Neural cell (in vitro differentiated cells): ENCODE results near the gene COL25A1. TPM values are rescaled to one million over a fixed set of nuclear protein-coding genes. Genes with fewer than 3 reads are reported as not detected.

Experiments used
- H2AFZ ChIP-seq: fragments of 200-600, 300-800 bp; sonication (generic), shearing (Covaris generic); 2 replicates; pipeline ENCODE4 v1.6.0; 2014; ENCODE audit warnings: low read depth, mild to moderate bottlenecking, antibody characterized with exemption, low read length, moderate library complexity
- H3F3A ChIP-seq: fragments of 200-600 bp; shearing (Covaris generic); 2 replicates; pipeline ENCODE4 v1.6.1; 2016; ENCODE audit warnings: mild to moderate bottlenecking, moderate library complexity, mixed read lengths, antibody characterized with exemption, low read length; ENCODE audit not compliant: insufficient read depth, poor library complexity, severe bottlenecking
- H3K27ac ChIP-seq: fragments of 200-600, 300-800 bp; sonication (generic), shearing (Covaris generic); 2 replicates; pipeline ENCODE4 v1.5.1; 2014; ENCODE audit warnings: mild to moderate bottlenecking, low read length, moderate library complexity
- H3K27me3 ChIP-seq: fragments of 300-800, 200-600 bp; sonication (generic), shearing (Covaris generic); 2 replicates; pipeline ENCODE4 v1.6.0; 2014; ENCODE audit warnings: mild to moderate bottlenecking, low read depth, low read length, moderate library complexity; ENCODE audit not compliant: insufficient read depth
- H3K36me3 ChIP-seq: fragments of 300-800, 200-600 bp; sonication (generic), shearing (Covaris generic); 2 replicates; pipeline ENCODE4 v1.5.1; 2014; ENCODE audit warnings: mild to moderate bottlenecking, antibody characterized with exemption, low read length, moderate library complexity; ENCODE audit not compliant: insufficient read depth
- H3K4me2 ChIP-seq: fragments of 300-800, 200-600 bp; sonication (generic), shearing (Covaris generic); 2 replicates; pipeline ENCODE4 v1.6.0; 2014; ENCODE audit warnings: mild to moderate bottlenecking, low read length
- H3K4me3 ChIP-seq: fragments of 300-800, 200-600 bp; sonication (generic), shearing (Covaris generic); 2 replicates; pipeline ENCODE4 v1.5.1; 2014; ENCODE audit warnings: mild to moderate bottlenecking, low read length, moderate library complexity
- H3K79me2 ChIP-seq: fragments of 200-600 bp; shearing (Covaris generic); replicated peaks from 2 replicates; pipeline ENCODE4 v1.6.0; 2014; ENCODE audit warnings: mild to moderate bottlenecking, low read length, moderate library complexity; ENCODE audit not compliant: insufficient read depth
- H3K9ac ChIP-seq: fragments of 300-800, 200-600 bp; sonication (generic), shearing (Covaris generic); 2 replicates; pipeline ENCODE4 v1.6.1; 2016; ENCODE audit warnings: mild to moderate bottlenecking, low read length, mixed read lengths
- H3K9me2 ChIP-seq: fragments of 200-600 bp; shearing (Covaris generic); 2 replicates; pipeline ENCODE4 v1.6.1; 2016; ENCODE audit warnings: mild to moderate bottlenecking, low read length, mixed read lengths; ENCODE audit not compliant: insufficient read depth
- H3K9me3 ChIP-seq: fragments of 200-600, 300-800 bp; sonication (generic), shearing (Covaris generic); 2 replicates; pipeline ENCODE4 v1.6.1; 2016; ENCODE audit warnings: mild to moderate bottlenecking, mixed run types, low read length, moderate library complexity, mixed read lengths
- H4K20me1 ChIP-seq: fragments of 200-600 bp; shearing (Covaris generic); 2 replicates; pipeline ENCODE4 v1.6.1; 2016; ENCODE audit warnings: mild to moderate bottlenecking, mixed run types; ENCODE audit not compliant: insufficient read depth
- CTCF ChIP-seq: fragments of 450-650 bp; IDR thresholded peaks from 2 replicates; pipeline ENCODE4 v1.5.1; 2014; ENCODE audit warnings: antibody characterized with exemption, mild to moderate bottlenecking, moderate library complexity; ENCODE audit not compliant: poor library complexity, severe bottlenecking
- EP300 ChIP-seq: fragments of 450-650 bp; conservative IDR thresholded peaks from 2 replicates; pipeline ENCODE4 v1.6.1; 2014; ENCODE audit warnings: antibody characterized with exemption, mild to moderate bottlenecking, moderate library complexity; ENCODE audit not compliant: poor library complexity, severe bottlenecking
- EZH2 ChIP-seq: fragments of 200-600, 300-800 bp; shearing (Covaris generic), sonication (generic); IDR thresholded peaks from 2 replicates; pipeline ENCODE4 v1.6.1; 2014; ENCODE audit warnings: antibody characterized with exemption, low read length, borderline replicate concordance, mild to moderate bottlenecking; ENCODE audit not compliant: insufficient read depth, poor library complexity, severe bottlenecking
- MXI1 ChIP-seq: fragments of 450-650 bp; conservative IDR thresholded peaks from 2 replicates; pipeline ENCODE4 v1.6.1; 2014; ENCODE audit warnings: antibody characterized with exemption, mild to moderate bottlenecking; ENCODE audit not compliant: poor library complexity, severe bottlenecking
- POLR2AphosphoS5 ChIP-seq: IDR thresholded peaks from 2 replicates; pipeline ENCODE4 v1.6.1; 2012
- RAD21 ChIP-seq: fragments of 450-650 bp; conservative IDR thresholded peaks from 2 replicates; pipeline ENCODE4 v1.6.1; 2014; ENCODE audit warnings: antibody characterized with exemption, mild to moderate bottlenecking, moderate library complexity
- SMC3 ChIP-seq: fragments of 450-650 bp; conservative IDR thresholded peaks from 2 replicates; pipeline ENCODE4 v1.6.1; 2014; ENCODE audit warnings: antibody characterized with exemption, mild to moderate bottlenecking, moderate library complexity; ENCODE audit not compliant: poor library complexity
- TAF1 ChIP-seq: IDR thresholded peaks from 2 replicates; pipeline ENCODE4 v1.6.1; 2012; ENCODE audit warnings: low read depth
- polyA plus RNA-seq: library from polyadenylated mRNA; depleted of rRNA; stranded (reverse); fragments of >200 nt; gene quantifications from 2 replicates; pipeline ENCODE4 v1.2.3, GENCODE V29; 2014
- TF ChIP-seq, protein P1 (sequence below): IDR thresholded peaks from 2 replicates; pipeline ENCODE4 v1.6.1; 2012; ENCODE audit warnings: borderline replicate concordance

Gene COL25A1
- polyA plus RNA-seq, 1 donor from 2014 or later, result 32.3 TPM

- Histone ChIP-seq H3K9ac (no peak overlapping the region), H3K36me3 (no peaks in the 10 kb centered on the region), H3K27ac (no peak overlapping the region), H4K20me1 (no peaks in the 10 kb centered on the region), H2AFZ (no peak overlapping the region), H3K27me3 (no peaks in the 10 kb centered on the region), H3K9me3 (no peaks in the 10 kb centered on the region), H3F3A (no peaks in the 10 kb centered on the region), H3K4me3 (no peak overlapping the region), H3K4me2 (no peak overlapping the region), H3K9me2 (no peaks in the 10 kb centered on the region), H3K79me2 (no peaks in the 10 kb centered on the region)
- TF ChIP-seq MXI1 (no peak), RAD21 (no peak), EZH2 (no peak), POLR2AphosphoS5 (no peak), SMC3 (no peak), TAF1 (no peak), CTCF (no peak), EP300 (no peak)
- TF ChIP-seq, protein P1, sequence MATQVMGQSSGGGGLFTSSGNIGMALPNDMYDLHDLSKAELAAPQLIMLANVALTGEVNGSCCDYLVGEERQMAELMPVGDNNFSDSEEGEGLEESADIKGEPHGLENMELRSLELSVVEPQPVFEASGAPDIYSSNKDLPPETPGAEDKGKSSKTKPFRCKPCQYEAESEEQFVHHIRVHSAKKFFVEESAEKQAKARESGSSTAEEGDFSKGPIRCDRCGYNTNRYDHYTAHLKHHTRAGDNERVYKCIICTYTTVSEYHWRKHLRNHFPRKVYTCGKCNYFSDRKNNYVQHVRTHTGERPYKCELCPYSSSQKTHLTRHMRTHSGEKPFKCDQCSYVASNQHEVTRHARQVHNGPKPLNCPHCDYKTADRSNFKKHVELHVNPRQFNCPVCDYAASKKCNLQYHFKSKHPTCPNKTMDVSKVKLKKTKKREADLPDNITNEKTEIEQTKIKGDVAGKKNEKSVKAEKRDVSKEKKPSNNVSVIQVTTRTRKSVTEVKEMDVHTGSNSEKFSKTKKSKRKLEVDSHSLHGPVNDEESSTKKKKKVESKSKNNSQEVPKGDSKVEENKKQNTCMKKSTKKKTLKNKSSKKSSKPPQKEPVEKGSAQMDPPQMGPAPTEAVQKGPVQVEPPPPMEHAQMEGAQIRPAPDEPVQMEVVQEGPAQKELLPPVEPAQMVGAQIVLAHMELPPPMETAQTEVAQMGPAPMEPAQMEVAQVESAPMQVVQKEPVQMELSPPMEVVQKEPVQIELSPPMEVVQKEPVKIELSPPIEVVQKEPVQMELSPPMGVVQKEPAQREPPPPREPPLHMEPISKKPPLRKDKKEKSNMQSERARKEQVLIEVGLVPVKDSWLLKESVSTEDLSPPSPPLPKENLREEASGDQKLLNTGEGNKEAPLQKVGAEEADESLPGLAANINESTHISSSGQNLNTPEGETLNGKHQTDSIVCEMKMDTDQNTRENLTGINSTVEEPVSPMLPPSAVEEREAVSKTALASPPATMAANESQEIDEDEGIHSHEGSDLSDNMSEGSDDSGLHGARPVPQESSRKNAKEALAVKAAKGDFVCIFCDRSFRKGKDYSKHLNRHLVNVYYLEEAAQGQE, result no peak
Measured at GRCh38 chr4:109177096-109177810, 125.2 kb downstream of the COL25A1 start.

- Histone ChIP-seq H4K20me1 (no peaks in the 10 kb centered on the region), H3K9me3 (no peaks in the 10 kb centered on the region), H3K27ac (no peak overlapping the region), H3F3A (no peaks in the 10 kb centered on the region), H3K36me3 (no peaks in the 10 kb centered on the region), H3K9ac (no peak overlapping the region), H3K27me3 (no peaks in the 10 kb centered on the region), H3K79me2 (no peaks in the 10 kb centered on the region), H3K4me2 (no peak overlapping the region), H3K4me3 (no peak overlapping the region), H3K9me2 (no peaks in the 10 kb centered on the region), H2AFZ (no peak overlapping the region)
- no peak for TF ChIP-seq RAD21
- no peak for TF ChIP-seq CTCF
- no peak for TF ChIP-seq TAF1
- no peak for TF ChIP-seq POLR2AphosphoS5
- TF ChIP-seq, protein P1, result no peak
- no peak for TF ChIP-seq EP300
- TF ChIP-seq MXI1, result no peak
- no peak for TF ChIP-seq EZH2
- no peak for TF ChIP-seq SMC3
Measured at GRCh38 chr4:109174224-109174953, 128.1 kb downstream of the COL25A1 start.
